Ishikawa (cell line): ENCODE results near the gene PXT1.

Source experiments
- EGR1 ChIP-seq: IDR thresholded peaks from 2 replicates; pipeline ENCODE4 v1.6.1; 2012
- EP300 ChIP-seq: IDR thresholded peaks from 2 replicates; pipeline ENCODE4 v1.6.1; 2012; ENCODE audit warnings: borderline replicate concordance
- RAD21 ChIP-seq: IDR thresholded peaks from 2 replicates; pipeline ENCODE4 v1.6.1; 2012; ENCODE audit warnings: low read depth
- TAF1 ChIP-seq: IDR thresholded peaks from 2 replicates; pipeline ENCODE4 v1.6.1; 2012; ENCODE audit warnings: low read depth, mild to moderate bottlenecking
- USF1 ChIP-seq: IDR thresholded peaks from 2 replicates; pipeline ENCODE4 v1.6.1; 2012

- TF ChIP-seq EP300 (no peak), TAF1 (no peak), USF1 (no peak), EGR1 (no peak), RAD21 (no peak)
These were observed 68.5 kb downstream of the PXT1 start for GRCh38 chr6:36374194-36374593.
